ENCODE results near the gene NCAM1. TPM values are rescaled to one million over a fixed set of nuclear protein-coding genes. Genes with fewer than 3 reads are reported as not detected.

The NCAM1 gene
- total and polyA plus RNA-seq, 9 of the 15 experiments (the other 6 are each of a cell fraction or from before 2014, with no cell fraction given): 0.09 to 0.23 TPM; not detected in 7

- TF ChIP-seq CTCFL (IDR thresholded peaks at IDR 0.05; ENCODE audit: borderline replicate concordance, insufficient read depth, low read depth, low read length, poor library complexity, severe bottlenecking) (peak; percentile 30), ZBED1 (IDR thresholded peaks at IDR 0.05) (no peak), XRCC3 (IDR thresholded peaks at IDR 0.05) (no peak), BRF1 (IDR thresholded peaks at IDR 0.05; ENCODE audit: borderline replicate concordance, extremely low read depth, insufficient read length) (no peak), U2AF2 (optimal IDR thresholded peaks at IDR 0.05; ENCODE audit: low read depth, low read length) (no peak), POLR3A (IDR thresholded peaks at IDR 0.05; ENCODE audit: borderline replicate concordance, extremely low read depth, insufficient read depth, insufficient read length) (no peak), ETS2 (tag; IDR thresholded peaks at IDR 0.05; ENCODE audit: borderline replicate concordance, poor library complexity, severe bottlenecking) (no peak), SNRNP70 (optimal IDR thresholded peaks at IDR 0.05; ENCODE audit: low read depth, low read length) (no peak), PKNOX1 (IDR thresholded peaks at IDR 0.05) (no peak), GTF3C2 (IDR thresholded peaks at IDR 0.05; ENCODE audit: borderline replicate concordance, extremely low read depth, insufficient read length) (no peak)
Measured at GRCh38 chr11:113249491-113249763, 288.2 kb downstream of the NCAM1 start (continued).

All from K562 (cell line).